Ovary (tissue), 3 donors: Measurements from ENCODE around the gene CCDC33.

Source experiments
- EP300 ChIP-seq: sonication (generic); formaldehyde crosslinking; IDR thresholded peaks from one replicate; pipeline ENCODE4 v1.6.1; 2017; ENCODE audit warnings: antibody characterized with exemption
- POLR2A ChIP-seq: fragments of 450-650 bp; IDR thresholded peaks from one replicate; pipeline ENCODE4 v1.6.1; 2017; ENCODE audit warnings: antibody characterized with exemption, mild to moderate bottlenecking, moderate library complexity
- TF ChIP-seq, protein P1 (sequence below), 3 donors: fragments of 450-650 bp in 2 of 3; fragments of 200-600 bp in 1 of 3; IDR thresholded peaks; one replicate each; pipeline versions ENCODE4 v1.5.1 to v1.8.0; 2016 to 2022; ENCODE audit warnings: antibody characterized with exemption in 3 of 3, mild to moderate bottlenecking in 1 of 3
- donor health status: DM: no; HTN: no; CAD: no.

DNA sequence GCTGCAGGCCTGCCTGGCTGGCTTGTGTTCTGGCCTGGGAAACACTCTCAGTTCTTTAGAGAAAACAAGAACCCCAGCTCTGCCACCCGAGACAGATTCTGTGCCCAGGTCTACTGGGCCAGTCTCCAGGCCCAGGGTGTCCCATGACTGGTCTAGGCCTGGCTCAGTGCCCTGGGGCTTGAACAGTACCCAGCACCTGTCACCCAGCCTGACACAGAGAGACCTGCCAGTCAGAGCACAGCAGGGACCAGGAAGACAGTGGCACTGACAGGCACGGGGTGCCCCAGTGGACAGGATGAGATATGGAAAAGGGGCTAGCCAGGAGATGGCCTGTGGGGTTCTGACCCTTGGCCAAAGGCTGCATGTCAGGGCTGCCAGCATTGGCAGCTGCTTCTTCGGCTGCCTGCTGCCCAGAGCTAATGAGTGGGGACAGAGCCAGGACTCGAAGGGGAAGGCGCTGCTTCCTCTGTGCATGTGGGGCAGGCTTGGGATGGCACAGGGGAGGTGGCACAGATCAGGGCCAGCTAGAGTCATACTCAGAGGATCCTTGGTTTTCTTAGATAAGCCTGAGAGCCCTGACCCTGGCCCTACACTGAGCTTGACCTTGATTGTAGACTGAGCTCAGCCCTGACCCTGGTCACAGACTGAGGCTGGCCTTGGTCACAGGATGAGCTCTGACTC, 15.1 kb downstream of the CCDC33 start:
- TF ChIP-seq POLR2A (no peak), EP300 (no peak)
- TF ChIP-seq, protein P1, sequence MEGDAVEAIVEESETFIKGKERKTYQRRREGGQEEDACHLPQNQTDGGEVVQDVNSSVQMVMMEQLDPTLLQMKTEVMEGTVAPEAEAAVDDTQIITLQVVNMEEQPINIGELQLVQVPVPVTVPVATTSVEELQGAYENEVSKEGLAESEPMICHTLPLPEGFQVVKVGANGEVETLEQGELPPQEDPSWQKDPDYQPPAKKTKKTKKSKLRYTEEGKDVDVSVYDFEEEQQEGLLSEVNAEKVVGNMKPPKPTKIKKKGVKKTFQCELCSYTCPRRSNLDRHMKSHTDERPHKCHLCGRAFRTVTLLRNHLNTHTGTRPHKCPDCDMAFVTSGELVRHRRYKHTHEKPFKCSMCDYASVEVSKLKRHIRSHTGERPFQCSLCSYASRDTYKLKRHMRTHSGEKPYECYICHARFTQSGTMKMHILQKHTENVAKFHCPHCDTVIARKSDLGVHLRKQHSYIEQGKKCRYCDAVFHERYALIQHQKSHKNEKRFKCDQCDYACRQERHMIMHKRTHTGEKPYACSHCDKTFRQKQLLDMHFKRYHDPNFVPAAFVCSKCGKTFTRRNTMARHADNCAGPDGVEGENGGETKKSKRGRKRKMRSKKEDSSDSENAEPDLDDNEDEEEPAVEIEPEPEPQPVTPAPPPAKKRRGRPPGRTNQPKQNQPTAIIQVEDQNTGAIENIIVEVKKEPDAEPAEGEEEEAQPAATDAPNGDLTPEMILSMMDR (IDR thresholded peaks at IDR 0.05): no peak
